Measurements from ENCODE around the gene DUSP5.
"Not testable (repeated sequence)": the region's sequence is repeated elsewhere in the genome, so short reads cannot be mapped to it uniquely, and the experiment has no call there.

DUSP5 gene

DNA sequence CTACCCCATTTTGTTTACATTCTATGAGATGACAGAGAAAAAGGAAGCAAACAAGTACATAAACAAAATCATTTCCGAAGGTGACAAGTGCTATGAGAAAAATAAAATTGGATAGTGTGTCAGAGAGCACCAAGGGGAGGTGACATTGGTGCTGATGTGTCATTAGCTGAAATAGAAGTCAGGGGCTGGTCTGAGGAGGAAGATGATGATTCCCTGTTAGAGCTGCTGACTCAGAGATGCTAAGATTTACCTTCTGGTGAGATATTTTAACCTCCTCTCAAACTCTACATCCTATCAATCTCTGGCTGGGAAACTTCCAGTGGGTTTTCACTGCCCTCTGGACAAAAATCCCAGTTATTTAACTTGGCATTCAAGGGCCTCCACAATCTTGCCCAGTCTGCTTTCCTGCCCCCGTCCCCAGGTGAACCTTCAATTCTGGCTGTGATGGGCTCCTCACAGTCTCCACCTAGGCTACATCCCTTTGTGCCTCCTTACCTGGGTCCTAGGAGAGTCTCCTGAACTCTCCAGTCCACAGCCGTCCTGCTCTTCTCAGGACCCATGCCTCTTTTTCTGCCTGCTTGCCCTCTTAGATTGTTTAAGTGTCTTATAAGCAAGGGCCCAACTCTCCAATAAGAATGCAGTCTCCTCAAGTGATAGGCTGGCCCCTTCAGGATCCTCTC lies 26.6 kb downstream of the DUSP5 start:
- no peak for DNase-seq

DNA sequence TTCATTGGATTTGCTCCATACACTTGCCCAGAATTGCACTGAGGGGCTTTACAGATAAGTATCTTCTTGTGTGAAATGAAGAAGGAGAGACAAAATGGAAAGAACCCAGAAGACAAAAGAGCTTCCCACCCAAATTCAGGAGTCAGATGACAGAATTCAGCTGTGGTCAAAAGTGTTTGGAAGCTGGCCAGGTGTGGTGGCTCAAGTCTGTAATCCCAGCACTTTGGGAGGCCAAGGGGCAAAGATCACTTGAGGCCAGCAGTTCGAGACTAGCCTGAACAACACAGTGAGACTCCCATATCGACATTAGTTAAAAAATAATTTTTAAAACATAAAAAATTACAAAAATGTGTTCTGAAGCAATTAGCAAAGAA lies 27.1 kb downstream of the DUSP5 start:
- no peak for DNase-seq

DNA sequence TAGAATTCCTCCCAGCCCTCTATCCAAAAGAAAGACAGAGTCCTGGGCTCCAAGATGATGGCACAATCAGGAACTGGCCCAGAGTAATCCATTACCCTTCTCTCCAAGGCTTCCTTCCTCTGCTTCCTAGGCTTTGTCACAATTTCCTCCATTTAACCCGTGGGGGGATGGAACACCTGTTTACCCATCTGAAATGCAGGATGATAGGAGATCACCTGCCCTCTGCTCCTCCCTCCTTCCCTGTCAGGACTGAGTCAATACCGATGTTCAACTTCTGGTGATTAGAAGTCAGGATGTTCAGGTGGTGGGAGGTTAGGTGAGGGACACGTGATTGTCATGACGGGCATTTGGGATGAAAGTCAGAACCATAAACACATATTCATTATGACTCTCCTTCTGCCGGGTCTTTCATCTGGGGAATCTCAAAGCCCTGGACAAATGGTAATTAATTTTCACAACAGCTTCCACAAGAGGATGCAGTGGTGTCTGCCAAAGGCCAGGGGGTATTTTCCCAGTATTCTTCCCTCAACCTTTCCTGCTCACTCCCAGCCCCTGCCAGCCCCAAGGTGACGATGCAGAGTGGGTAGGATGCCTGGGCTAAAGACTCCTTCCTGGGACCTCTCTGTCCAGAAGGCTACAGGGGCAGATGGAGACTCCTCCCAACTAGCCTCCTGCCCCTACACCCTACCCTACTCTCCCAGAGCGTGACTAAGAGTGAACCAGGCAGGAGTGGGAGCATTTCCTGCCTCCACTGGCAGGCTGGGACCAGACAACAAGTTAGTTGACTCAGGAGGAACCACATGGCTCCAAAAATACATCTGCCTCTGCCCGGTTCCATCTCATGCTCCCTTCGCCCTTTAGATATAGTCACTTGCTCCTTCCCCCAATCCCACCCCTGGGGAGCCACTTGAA lies 27.9 kb downstream of the DUSP5 start:
- no peak for DNase-seq

DNA sequence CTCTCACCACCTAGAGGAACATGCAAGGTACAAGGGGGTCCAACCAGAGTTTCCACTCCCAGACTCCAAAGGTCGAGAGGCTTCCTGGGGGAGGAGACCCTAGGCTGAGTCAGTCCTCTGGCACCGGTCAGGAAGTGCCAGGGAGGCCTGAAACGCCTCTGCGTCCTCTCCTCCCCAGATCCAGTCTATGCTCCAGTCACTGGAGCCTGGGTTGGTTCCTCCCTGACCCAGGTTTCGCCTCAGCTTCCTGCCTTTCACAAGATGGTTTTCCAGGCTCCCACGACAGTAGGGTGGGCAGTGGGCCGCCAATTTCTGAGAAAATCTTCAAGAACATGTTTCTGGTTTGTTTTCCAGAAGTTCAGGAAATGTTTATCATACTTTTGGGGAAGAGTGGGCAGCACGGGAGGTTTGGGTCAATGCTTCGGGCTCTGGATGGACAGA lies 30.0 kb downstream of the DUSP5 start:
- no peak for DNase-seq

DNA sequence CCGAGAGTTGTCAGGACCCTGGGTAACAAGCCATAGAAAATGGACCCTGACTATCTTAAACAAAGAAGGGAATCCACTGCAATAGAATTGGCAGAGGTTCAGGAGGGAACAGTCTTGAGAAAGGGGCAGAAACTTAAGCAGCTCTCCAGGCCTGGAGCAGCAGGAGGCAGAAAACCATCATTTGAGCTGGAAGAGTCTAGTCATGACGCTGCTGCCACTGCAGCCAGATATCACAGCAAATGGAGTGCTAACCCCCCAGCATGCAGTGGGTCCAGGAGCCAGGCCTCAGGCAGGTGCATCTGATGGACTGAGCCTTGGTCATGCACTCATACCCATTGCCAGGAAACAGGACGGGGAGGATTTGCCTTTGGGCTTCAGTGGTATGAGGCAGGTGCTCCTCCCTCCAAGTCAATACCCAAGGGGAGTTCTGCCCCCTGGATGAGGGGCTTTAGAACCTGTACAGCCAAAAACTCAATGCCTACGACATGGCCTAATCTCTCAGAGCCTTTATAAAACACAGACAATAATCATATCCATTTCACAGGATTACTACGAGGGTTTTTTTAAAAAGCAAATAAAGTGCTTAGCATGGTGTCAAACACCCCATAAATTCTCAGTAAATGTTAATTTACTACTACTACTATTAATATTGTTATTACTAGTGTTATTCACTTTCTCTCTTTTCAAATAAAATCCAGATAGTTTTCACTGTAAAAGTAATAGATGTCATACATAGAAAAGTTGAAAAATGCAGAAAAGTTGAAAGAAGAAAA lies 30.7 kb downstream of the DUSP5 start:
- no peak for DNase-seq

DNA sequence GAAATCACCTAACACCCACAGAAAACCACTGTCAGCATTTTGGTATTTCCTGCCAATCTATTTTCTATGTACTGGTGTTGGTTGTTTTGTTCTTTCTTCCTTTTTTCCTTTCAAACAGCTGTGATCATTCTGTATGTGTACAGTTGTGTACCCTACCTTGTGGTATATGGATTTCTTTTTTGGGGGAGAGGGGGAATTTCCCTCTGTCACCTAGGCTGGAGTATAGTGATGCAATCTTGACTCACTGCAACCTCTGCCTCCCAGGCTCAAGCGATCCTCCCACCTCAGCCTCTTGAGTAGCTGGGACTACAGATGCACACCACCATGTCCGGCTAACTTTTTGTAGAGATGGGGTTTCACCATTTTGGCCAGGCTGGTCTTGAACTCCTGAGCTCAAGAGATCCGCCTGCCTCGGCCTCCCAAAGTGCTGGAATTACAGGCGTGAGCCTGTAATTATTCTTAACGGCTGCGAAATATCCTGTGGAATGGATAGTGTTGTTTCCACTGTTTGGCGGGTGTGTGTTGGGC lies 31.4 kb downstream of the DUSP5 start:
- not testable (repeated sequence) for DNase-seq

DNA sequence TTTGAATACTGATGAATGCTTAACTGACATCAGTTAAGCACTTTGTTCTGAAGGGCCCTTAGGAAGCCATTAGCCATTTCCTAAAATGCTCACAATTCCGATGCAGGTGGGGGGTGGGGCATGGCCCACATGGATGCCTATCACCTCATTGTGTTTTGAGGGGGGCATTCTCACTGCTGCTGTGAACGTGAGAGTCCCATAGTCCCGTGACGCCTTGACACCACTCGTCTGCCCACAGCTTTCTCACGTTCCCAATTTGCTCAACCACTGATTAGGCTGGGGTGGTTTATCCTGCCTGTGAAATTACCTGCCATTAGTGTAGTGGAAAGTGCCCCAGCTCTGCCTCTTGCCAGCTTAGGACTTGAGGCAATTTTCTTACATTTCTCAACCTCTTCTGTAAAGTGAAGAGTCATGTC lies 31.9 kb downstream of the DUSP5 start:
- no peak for DNase-seq

DNA sequence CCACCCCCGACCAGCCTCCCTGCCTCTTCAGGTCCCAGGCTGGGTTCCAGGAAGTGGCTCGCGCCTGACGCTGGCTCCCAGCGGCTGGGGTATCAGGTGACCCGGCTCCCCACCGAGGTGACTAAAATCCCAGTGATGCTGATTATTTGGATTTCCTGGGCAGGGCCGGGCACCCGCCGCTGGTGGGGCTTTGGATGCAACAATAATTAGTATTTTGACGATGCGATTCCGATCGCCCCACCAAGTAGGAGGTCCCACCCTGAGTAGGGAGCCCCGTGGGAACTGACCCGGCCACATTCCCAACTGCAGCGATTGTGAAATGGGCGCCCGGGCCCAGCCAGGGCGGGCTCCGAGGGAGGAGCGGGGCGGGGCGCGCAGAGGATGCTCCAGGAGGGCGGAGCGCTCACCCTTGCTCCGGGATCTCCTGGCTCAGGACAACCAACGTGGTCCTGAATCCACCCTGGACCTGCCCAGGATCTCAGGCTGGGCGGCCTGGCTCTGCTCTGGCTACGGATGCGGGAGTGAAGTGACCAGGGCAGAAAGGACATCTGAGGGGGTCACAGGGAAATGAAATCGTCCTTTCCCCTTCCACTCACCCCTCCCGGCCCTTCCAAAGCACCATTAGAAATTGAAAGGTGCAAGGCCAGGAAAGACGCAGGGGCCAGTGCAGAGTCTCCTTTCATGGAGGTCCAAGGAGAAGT lies 32.6 kb downstream of the DUSP5 start:
- DNase-seq, result no peak

DNA sequence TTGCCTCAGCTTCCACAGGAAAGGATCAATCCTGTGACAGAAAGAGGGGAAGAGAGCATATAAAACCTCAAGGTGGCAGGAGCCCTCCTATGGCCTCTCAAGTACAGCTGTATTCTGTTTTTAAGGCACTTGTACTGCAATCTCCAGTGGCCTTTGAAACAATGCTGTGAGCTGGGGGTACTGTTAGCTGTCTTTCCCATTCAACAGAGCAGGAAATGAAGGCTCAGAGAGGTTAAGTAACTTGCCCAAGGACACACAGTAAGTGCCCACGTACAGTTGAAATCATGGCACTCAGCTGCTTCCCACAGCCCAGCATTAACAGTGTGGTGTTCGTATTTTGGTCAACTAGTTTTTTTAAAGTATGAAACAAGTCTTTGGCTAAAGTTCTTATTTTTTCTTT lies 34.0 kb downstream of the DUSP5 start:
- no peak for DNase-seq

DNA sequence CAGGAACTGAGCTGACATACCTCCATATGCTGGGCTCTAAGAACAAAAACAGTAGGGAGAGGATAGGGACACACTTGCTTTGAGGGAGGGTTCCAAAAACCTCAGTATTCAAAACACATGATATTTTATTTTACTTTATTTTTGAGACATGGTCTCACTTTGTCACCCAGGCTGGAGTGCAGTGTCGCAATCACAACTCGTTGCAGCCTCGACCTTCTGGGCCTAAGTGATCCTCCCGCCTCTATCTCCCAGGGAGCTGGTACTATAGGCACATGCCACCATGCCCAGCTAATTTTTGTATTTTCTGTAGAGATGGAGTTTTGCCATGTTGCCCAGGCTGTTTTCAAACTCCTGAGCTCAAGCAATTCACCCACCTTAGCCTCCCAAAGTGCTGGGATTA lies 34.9 kb downstream of the DUSP5 start:
- not testable (repeated sequence) for DNase-seq

DNA sequence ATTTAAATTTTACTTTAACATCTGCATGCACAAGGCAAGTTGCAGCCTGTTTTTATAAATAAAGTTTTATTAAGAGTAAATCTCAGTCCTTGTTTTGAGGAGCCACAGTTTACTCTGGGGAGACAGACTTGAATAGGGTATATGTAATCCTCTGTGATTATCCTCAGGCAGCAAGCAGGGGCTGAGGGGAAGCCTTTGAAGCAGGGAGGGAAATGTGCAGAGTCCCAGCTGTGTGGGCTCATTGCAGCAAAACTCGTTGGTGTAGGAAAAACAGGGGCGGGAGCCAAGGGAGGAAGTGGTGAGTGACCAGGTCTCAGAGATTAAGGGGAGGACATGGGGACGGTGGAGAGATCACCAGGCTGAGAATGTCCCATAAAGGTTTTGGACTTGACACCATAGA lies 35.4 kb downstream of the DUSP5 start:
- peak; percentile 68 for DNase-seq

DNA sequence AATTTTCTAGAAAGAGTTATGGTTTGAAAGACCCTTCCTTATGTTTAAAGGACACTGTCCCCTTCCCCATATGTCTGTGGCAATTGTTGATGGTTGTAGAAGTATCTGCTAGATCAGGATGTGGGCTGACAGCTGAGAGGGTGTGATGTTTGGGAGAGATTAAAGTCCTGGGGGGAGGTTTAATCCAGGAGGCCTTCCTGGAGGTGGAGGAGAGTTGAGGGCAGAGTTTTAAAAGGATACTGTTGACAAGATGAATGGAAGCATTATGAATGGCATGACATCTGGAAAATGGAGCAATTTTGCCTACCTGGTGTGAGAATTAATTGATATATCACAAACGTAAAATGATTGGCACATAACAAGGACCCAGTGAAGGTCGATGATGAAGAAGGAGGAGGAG lies 36.9 kb downstream of the DUSP5 start:
- DNase-seq, result peak; percentile 39

DNA sequence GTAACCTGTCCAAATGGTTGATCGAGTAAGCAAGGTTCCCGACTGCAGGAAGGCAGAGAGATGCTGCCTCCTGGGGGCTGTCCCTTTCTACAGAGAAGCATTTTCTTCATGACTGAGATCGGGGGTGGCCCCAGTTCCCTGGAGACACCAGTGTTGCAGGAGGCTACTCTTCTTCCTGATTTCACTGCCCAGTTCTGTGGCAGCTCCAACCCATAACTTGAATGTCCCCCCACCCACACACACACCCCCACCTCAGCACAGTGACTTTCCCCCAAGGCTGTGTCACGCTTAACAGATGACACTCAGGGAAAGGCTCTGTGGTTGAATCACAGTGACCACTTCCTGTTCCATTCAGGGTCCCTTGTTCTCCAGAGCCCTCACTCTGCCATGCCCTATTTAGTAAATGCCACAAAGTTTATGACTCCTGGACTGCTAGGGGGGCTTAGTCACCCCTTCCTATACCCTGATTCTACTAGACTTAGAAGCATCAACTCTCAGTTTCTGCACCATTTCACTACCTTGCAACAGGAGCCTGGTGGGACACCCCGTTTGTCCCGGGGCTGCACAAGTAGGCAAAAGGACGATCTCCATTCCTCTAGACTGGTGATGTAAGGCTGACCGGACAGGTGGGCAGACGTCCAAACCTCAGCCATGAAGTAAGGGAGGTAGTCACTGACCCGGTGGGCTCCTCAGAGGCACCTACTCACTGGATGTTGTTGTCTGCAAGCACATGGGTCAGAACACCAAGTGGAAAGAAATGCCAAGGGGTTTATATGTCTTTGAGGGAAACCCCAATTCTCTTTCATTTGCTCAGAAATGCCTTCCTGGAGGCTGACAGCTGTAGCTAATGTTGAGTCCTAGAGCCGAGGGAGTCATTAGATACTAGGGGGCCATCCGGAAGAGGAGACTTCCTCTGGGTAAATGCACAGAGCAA lies 38.5 kb downstream of the DUSP5 start:
- peak; percentile 77 for DNase-seq

DNA sequence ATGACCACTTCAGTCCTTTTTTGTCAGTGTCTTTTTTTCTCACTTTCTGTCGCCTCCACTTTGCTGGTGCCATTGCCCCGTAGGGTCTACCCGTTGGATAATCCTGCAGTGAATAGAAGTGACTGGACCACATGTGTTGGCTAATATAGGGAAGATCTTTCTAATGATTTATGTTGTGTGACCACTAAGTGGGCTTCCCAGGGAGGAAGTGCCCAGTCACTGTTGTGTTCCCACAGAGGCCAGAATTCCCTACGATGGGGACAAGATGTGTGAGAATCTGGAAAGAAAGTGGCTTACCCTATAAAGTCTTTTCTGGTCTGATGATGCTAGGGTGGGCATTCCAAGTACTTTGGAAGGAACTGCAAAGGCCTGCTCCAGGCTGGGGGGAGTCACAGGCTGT lies 41.4 kb downstream of the DUSP5 start:
- DNase-seq, result no peak

DNA sequence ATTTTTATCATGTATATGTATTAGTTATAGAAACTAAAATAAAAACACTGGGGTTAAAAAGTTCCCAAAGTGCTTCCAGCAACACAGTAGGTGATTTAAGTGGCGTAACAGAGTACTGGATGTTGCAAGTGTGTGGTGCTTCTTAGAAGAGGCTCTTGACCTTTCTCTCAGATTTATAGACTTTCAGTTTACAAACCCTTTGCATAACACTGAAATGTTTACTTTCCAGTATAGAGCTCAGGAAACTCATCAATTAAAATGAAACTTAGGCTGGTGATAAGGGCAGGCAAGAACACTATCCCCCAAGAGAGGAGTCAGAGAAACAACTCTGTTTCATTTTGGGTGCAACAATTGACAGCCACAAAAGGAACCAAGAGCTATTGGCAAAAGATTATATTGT lies 42.3 kb downstream of the DUSP5 start:
- DNase-seq, result no peak

DNA sequence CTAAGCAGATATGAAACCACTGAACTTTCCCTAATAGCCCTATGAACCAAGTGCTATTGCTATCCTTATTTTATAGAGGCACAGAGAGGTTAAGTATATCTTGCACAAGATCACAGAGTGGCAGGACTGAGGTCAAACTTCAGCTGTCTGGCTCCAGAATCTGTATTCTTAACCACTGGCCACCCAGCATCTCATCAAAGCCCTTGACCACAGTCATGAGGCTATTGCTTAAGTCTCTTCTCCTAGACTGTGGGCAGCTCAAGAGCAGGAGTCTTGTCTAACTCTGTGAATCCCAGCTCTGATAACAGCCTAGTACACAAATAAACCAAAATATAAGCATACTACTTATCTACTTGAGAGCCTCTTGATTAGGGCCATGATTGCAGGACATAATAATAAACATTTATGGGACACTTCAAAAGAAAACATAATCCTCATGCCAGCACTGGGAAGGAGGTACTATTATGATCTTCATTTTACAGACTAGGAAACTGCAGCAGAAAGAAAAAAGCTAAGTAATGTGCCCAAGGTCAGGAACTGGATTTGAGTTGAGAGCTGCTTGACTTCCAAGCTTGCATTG lies 47.3 kb downstream of the DUSP5 start:
- DNase-seq, result peak; percentile 73

DNA sequence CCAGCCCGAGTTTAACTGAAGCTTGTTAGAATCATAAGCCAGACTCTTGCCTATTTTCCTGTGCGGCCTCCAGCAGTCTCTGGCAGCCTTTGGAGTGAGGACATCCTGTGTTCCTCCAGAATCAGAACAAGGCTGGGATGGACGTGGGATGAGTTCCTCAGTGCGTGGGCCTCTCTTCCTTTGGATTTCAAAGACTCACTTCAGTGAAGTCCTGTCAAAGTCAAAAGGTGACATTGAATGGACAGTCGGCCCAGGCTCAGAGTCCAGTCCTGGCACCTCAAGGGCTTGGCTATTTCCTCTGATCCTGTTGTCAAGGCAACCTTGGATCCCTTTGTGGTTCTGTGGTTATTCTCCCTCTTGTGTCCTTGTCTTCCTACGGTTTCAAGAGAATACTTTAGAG lies 48.4 kb downstream of the DUSP5 start:
- no peak for DNase-seq

DNA sequence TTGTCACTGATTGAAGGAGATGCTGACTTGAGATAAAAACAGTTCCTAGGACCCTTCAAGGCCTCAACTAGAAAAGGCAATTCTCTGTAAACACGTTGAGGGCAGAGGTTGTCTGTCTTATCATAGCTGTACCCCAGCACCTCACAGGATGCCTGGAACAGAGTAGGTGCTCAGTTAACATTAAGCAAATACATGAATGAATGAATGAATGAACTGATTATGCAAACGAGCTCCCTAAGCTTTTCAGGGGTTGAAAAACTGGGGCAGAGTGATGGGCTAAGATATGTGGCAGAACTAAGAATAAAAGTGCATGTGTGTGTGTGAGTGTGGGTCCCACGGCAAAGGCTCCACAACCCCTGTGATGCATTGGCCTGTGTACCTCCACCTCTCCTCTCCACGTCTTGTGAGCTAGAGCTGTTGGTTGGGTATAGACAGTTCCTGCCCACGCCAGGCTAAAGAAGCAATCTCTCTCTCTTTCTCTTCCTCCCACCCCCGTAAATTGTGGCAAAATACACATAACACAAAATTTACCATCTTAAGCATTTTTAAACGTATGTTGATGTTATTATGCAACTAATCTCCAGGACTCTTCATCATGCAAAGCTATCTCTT lies 48.9 kb downstream of the DUSP5 start:
- no peak for DNase-seq

DNA sequence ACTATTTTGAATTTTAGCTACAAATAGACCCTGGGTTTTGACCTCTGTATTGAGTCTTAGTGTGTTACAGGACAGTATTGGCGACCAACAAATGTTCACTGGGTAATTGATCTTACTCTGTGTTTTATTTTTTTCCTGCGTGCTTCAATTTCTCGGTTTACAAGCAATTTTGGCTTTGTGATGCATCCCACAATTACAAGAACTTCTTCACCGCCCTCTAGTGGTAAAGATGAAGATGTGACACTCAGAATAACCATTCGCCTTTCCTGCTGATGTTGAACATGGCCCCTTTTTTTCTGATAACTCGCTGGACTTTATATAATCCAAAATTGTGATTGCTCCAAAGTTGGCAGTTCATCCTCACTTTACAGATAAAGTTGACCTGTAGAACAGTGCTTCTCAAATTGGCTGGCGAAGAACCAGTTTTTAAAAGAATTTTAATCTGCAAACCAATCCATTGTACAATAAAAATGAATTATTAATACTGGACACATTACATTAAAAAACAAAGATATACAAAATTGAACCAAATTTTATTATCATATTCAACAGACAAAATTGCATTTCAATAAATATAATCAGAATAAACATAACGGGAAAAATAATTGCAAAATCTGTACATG lies 49.5 kb downstream of the DUSP5 start:
- DNase-seq, result peak; percentile 89

DNA sequence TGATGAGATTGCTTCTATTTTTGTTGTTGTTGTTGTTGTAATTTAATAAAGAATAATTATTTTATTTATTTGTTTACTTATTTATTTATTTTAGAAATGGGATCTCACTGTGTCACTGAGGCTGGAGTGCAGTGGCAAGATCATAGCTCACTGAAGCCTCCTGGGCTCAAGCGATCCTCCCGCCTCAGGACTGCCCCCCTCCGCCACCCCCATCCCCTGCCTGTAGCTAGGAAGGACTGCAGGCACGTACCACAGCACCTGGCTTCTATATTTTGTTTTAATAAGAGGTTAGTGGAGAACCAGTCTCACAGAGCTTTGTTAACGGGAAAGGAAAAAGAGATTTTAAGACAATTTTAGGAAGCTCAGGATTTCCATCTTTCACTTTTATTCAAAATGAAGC lies 50.3 kb downstream of the DUSP5 start:
- no peak for DNase-seq

Measured in hematopoietic multipotent progenitor cell treated with erythropoietin and hydrocortisone succinate and interleukin-3 and kit ligand, for 4 days (in vitro differentiated cells).